IPS-NIHi11 (cell line): ENCODE measurements around the gene GSK3B.

Experiments used
- DNase-seq: peaks from one replicate; pipeline ENCODE4 v3.0.0; 2012; ENCODE audit warnings: mixed read lengths, low spot score

The GSK3B gene

DNA sequence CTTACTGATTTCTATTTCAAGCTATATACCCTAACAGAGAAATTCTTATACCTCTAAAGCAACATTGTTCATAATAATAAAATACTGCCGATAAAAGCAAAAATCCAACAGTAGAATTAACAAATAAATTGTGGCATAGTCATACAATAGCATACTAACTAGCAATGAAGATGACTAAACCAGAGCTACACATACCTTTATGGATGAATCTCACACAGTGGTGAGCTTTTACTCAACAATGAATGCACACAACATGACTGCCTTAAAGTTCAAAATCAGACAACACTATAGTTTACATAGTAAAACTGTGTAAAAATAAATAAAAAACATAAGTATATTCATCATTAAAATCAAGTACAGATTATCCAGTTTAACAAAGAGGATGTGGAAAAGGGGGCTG, 213.3 kb downstream of the GSK3B start:
- DNase-seq = no peak

DNA sequence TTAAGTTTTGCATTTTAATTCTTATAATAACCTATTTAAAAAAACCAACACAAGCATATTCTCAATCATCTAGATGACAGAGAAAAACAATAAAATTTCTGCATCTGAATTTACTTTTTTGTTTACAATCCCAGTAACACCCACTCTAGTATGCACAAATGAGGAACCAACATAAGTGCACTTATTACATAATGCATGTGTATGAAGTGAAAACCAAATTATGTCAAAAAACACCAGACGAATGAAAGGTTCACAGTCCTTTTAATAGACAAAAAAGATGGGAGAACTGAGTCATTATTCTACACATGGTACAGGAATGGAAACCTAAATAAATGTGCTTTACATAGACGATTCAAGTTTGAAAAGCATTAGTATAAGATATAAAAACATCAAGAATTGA, 220.6 kb downstream of the GSK3B start:
- no peak for DNase-seq

DNA sequence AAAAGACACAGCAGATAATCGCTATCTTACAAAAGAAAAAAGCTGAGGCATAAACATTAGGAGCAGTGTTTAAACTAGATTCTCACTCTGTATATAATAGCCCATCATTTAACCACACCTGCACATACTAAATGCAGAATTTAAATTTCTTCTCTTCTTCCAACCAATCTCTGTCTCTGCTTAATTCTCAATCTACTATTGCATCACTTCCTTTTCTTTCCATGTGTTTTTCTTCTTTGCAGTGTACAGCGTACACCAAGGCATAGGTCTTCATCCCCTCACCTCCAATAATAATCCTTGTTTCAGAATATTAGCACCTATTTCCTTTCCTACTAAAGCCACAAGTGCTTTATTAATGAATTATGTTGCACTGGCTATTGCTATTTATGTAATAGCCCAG, 221.5 kb downstream of the GSK3B start:
- no peak for DNase-seq

DNA sequence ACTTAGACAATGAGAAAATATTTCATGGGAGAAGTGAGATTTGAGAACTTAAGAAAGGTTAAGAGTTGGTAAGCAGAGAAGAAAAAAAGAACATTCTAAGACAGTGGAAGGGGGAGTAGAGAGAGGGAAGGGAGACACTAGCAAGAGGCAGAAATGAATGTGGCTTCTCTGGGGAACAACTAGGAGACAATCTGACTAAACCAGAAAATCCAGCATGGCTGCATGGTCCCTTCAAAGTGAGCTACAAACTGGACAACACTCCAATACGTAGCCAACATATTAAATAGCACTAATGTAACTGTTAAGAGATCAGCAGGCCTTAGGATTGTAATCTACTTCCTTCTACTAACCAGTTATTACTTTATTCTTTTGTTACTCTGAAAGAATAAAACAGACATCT, 222.7 kb downstream of the GSK3B start:
- DNase-seq = no peak

DNA sequence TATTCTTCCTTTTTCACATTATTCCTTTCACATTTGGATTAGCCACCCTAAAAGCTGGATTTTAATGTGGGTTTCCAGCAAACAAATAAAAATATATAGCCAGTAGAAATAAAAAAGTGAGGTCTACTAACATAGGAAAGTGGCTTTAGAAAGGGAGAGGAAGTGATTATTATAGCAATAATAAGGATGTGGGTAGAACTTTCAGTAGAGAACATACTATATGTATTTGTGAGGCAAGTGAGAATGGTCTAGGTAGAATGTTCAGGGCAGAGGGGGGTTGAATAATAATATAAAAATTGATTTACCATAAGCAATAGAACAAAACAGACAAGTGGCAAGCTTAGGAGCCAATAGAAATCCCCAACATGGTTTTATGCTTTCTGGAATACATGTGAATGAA, 223.7 kb downstream of the GSK3B start:
- no peak for DNase-seq

DNA sequence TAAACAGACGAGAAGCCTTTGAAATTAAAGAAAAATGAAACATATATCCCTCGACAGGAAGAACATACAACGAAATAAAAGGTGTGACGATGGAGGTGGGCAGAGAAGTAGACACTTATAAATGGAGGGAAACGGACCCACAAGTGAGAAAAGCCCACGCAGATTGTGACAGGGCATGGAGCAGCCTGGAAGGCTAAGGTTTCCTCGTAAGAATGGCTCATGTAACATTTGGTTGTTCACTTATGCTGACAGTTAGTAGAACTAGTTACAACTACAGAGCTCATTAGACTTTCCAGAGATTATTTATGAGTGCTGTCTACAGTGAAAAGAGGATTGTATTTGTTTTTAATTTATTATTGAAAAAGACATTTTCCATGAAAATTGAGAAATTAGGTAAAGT, 229.8 kb downstream of the GSK3B start:
- DNase-seq = no peak

DNA sequence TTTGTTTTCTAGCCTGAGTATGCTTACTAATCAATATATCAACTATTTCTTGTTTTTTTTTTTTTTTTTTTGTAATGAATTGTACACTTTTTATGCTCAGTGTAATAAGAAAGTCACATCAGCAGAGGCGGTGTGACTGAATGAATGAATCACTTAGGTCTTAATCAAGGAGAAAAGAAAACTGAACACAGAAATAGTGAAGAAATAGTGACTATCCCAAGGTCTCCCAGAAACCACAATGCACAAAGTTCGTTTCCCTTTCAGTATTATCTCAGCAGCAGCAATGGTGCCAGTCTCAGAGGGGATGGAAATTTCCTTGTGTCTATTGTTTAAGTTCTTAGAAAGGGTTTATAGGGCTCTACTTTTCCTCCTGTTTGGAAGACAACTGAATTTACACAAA, 231.6 kb downstream of the GSK3B start:
- no peak for DNase-seq

DNA sequence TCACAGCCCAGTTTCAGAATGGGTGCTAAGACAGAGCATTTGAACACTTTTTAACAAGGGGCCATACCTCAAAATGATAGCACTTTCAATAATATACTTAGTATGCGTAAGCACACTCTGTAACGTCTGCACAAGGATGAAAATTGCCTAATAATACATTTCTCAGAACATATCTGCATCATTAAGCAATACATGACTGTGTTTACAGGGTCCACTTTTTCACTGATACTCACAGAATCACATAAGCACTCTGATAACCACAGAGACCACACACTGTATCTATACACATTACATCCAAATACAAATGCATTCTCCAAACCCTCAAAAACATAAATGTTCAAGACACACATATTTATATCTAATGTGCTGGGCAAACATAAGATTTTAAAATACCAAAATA, 232.6 kb downstream of the GSK3B start:
- DNase-seq = no peak

DNA sequence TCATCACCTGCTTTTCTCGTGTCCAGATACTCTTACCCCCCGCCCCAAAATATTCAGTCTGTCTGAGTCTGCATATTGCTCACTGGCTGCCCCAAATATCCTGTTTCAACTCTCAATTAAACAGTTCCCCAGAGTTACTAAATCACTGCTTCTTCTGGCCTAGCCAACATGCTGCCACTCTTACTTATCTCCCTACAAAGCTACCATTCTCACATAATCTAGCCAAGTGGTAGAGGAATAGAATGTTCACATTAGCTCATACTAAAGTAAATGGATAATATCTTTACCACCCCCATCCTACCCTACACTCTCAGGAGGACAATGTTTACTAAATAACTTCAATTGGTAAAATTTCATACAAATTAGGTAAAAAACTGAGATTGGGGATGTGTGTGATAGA, 234.5 kb downstream of the GSK3B start:
- DNase-seq = no peak

DNA sequence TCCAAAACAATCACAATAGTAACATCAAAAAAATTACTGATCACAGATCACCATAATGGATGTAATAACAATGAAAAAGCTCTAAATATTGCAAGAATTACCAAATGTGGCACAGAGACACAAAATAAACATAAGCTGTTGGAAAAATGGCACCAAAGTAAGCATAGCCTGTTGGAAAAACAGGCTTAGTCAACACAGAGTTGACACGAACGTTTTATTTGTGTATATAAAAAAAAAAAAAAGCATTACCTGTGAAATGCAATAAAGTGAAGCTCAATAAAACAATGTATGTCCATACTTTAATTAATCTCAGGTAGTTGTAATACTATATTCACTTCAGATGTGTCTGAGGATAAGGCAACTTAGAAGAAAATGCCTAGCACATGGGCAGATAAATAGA, 235.3 kb downstream of the GSK3B start:
- DNase-seq = no peak

DNA sequence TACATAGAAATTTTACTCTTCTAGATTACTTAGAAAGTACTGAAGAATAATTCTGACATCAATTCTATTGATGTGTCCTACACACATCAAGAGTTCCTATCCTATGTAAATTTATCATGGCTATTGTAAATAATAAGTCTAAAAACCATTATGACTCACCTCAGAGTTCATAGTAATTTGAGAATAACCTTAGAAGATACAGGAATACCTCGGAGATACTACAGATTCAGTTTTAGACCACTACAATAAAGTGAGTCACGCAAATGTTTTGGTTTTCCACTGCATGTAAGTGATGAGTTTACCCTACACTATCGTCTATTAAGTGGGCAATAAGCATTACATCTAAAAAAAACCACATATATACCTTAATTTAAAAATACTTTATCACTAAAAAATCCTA, 237.6 kb downstream of the GSK3B start:
- DNase-seq = no peak

DNA sequence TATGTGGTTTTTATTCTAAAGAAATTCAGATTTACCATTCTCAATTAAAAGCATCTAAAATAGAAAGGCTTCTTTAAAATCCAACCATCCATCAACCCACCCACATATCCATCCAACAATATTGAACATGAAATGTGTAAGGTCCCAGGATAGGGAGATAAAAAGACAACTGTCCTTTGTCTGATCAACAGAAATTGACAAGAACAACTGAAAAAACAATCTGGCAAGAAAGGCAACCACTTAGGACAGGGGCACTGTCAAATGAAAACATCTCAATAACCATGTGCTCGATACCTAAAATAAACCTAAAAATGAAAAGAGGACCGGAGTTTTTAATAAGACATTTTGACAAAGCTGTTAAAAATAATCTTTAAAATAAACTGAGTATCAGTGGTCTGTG, 245.1 kb downstream of the GSK3B start:
- no peak for DNase-seq

DNA sequence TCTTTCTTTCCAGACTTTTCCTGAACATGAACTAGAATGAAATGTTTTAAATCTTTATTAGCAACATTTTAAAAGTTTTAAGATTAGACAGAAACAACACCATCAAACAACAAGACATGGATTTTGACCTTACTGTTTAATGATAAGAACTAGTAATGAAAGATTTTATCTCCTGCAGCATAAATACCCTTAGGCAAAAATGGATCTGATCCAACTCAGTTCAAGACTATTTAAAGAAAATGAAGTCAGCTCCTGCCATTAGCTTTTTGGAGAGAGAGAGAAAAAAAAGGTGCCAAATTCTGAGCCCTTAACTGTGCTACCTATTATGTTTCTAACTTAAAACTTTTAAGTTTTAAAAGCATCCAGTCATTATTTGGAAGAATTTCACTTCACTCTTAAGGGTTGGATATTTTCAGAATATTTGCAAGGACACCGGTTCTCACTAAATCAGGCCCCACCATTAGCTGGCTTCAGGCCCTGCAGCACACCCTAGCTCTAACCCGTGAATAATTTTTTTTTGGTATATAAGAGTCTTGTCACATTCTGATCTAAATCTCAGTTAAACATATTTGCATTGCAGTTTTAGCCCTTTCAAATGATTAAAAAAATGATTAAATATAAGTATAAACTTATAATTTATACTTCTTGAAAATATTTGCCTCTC, 252.3 kb downstream of the GSK3B start:
- no peak for DNase-seq

DNA sequence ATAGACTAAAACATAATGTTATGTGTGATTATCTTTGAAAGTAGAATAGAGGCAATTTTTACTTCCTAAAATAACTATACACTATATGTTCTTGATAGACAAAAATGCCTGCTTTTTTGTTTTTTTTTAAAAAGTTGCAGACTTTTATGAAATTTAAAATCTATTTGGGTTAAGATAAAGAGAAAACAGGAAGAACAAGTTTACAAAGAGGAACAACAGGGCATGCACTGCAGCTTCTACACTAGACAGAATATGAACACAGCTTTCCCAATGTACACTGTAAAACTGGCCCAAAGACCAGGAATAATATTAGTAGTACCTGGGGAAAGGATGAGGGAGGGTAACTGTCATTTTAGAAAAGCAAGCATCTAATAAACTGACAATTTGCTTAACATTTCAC, 258.7 kb downstream of the GSK3B start:
- DNase-seq = no peak

DNA sequence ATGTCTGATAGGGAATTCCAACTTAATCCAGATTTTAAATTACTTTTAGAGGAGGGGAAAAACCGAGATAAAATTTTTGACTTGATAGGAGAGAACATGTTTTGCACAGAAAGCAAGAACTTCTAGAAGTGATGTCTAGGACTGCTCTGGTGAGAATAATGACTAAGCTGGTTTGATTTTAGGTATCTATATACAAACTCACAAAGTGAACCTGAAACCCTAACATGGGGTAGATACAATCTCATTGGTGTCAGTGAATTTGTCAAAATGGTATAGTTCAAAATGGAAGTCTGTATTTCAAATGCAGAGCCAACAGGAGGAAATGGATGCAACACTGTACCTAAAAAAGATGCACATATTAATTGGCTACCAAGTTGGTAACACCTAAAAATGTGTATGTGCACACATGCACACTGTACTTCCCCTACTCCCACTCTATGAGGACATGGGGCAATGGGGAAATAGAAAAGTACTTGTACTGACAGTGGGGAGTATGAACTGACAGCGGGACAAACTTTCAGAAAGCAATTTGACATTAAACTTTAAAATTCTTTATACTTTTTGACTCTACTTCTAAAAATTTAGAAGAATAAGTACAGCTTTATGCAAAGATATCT, 259.4 kb downstream of the GSK3B start:
- no peak for DNase-seq

DNA sequence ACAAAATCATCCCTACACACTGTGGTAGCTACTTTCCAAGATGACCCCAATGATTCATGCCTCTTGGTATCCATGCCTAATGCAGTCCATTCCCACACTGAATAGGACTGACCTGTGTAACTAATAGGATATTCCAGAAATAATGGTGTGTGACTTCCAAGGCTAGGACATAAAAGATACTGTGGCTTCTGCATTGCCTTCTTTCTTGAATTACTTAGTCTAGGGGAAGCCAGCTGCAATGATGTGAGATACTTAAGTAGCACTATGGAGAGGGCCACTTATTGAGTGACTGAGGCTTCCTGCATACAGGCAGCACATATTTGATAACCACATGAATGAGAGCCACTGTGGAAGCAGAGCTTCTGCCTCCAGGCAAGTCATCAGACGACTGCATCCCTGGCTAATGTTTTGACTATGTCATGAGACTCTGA, 262.3 kb downstream of the GSK3B start:
- no peak for DNase-seq

DNA sequence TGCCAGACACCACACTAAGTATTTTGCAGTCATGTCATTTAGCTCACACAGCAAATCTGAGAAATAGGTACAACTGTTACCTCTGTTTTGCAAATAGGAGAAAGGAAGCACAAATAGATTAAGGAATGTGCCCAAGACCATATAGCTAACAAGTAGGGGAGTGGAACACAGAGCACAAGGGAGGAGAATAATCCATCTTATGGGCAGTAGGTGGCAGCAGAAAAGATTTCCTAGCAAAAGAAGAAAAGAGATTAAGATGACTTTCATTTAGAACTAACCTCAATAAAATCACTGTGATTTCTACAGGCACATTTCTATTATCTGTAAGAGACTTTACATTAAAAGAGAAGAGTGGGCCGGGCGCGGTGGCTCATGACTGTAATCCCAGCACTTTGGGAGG, 263.2 kb downstream of the GSK3B start:
- no peak for DNase-seq

DNA sequence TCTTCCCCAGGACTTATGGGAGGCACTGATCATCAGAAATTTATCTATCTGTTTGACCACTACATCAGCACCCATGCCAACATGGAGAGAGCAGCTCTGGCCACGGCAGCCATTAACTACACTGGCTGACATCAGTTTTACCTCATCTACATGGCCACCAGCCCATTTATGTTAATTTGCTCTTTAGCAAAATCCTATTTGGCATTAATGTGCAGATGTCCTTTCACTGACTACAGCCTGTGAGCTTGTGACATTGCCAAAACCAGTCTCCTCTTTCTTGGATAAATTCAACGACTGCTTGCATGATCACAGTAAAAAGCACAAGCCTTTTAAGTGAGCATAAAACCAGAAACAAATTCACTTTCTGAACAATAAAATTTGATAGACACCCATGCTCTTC, 264.8 kb downstream of the GSK3B start:
- DNase-seq = no peak

DNA sequence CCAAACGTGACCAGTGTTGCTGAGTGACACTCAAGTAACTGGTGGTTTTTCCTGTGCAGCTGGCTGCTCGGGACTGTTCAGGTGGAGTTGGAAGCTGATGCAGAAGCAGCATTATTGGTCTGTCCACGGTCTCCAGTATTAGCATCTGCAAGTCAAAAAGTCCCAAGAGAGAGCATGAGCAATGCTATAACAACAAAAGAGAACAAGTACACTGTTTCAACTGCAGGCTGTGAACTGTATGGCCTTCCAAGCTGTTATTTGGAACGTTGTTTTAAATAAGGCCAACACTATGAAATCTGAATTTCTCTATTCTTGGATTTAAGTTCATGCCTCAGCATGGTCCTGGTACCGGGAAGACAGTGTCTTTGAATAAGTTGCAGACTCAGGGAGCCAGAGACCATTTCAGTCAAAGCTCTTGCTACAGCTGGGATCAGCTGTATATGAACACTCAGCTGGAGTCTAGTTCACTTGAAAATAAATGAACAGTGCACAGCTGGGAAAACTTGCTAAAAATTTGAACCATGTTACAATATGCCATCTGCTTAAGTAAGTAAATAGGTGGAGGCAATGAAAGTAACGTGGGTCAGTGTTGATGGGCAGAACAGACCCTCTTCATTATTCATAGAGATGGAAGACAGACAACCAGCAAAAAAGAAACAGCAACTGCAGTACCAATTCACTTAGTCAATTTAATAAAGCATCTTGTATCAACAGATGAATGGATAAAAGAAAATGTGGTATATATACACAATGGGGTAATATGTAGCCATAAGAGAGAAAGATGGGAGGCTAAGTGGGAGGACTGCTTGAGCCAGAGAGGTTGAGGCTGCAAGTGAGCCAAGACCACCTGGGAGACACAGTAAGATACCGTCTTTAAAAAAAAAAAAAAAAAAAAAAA, 267.3 kb downstream of the GSK3B start:
- no peak for DNase-seq

DNA sequence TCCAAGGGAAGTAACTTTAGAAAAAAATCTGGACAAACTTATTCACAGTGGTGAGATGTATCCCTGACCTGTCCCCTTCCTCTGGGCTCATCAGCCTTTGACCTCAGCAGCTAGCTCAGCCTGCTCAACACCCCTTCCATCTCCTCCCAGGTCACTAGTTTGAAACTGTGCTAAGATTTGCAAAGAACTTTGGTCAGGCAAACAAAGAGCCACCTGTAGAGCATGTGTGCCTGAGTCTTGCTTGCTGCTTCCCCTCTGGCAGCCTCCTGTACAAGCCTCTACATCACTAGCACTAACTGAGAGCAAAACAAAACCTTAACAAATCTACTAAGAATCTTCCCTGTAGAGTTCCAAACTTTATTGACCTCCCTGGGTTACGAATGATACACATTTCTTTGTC, 268.4 kb downstream of the GSK3B start:
- no peak for DNase-seq

DNA sequence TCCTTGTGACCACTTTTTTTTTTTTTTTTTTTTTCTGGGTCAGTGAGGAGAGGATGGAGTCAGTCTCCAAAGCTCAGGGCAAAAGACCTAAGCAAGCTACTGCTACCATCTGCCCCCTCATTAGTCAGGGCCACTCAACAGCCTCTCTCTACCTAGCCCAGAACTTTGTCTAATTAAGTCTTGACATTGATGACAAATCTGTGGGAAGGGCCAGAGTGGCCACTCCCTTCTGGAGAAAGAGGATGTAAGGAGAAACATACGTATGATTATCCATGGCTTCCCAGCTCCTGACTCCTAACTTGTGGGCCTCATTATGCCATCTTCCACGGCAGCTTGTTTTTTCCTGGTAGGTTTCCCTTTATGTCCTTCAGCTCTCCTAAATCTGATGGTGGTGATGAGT, 274.4 kb downstream of the GSK3B start:
- no peak for DNase-seq

DNA sequence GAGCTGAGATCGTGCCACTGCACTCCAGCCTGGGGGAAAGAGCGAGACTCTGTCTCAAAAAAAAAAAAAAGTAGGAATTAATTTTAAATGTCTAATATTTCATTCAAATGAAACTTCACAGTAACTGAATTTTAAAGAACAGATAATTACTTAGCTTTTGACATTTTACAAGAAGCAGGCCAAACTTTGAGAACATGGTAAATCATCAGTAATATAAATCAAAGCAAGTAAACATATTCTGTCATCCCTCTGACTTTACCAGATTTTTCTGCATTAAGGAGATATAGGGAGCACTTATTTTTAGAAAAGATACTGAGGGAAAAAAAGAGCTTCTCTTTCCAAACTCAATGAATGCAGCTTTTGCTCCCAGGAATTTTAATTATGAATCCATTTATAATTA, 275.3 kb downstream of the GSK3B start:
- no peak for DNase-seq
